K562 (cell line): ENCODE results near the gene PLEKHB1. TPM values are rescaled to one million over a fixed set of nuclear protein-coding genes. Genes with fewer than 3 reads are reported as not detected.

ENCODE experiments used
- ATAC-seq: fragments of 200-7000 bp; cut with Tn5 transposase; 3 replicates; pipeline ENCODE4 v1.9.1; 2020; ENCODE audit warnings: moderate library complexity
- BruUV-seq: library from RNA; stranded (reverse); fragments of 400-500 nt; replicated peaks from 2 replicates; lab custom pipeline; 2021; lab: Mats Ljungman, UMichigan
- CTCF ChIA-PET: fragments of 300-600 bp; formaldehyde crosslinking; extraction: SDS; loops from one replicate; lab custom pipeline; 2021; ENCODE audit warnings: low intra/inter-chr PET ratio; lab: Yijun Ruan, JAX
- POLR2A ChIA-PET: fragments of 300-600, 350-650 bp; sonication (Branson Sonifier 250); formaldehyde crosslinking; extraction: SDS; loops from one replicate; lab custom pipeline; 2021; ENCODE audit warnings: antibody characterized with exemption, inconsistent platforms; lab: Yijun Ruan, JAX
- DNase-seq, 4 experiments: peaks; one replicate each; pipeline versions ENCODE4 v3.0.0 to v3.0.0-alpha.2; 2011 to 2018; ENCODE audit warnings: low spot score in 3 of 4, mixed read lengths in 3 of 4; ENCODE audit errors: extremely low read depth in 1 of 4
- FAIRE-seq: peaks from 2 replicates; lab custom pipeline; 2011; peaks lifted over from hg19 to GRCh38; lab: Jason Lieb, UNC
- H2AFZ ChIP-seq: 2 replicates; pipeline ENCODE4 v1.6.0; 2011; ENCODE audit warnings: low read depth, low read length, control low read depth, inconsistent platforms
- H3K27ac ChIP-seq: fragments of 200-600 bp; 3 replicates; pipeline ENCODE4 v1.8.0; 2011; ENCODE audit warnings: low read depth, mild to moderate bottlenecking, control low read depth, inconsistent platforms, low read length, moderate library complexity, mixed read lengths; ENCODE audit errors: extremely low read depth
- H3K27me3 ChIP-seq, 2 experiments: fragments of 300-600 bp in 1 of 2; 2 replicates in 1 of 2; 3 replicates in 1 of 2; pipeline versions ENCODE4 v1.6.0 to v1.8.0; 2011; ENCODE audit warnings: inconsistent platforms in 2 of 2, low read length in 2 of 2, mild to moderate bottlenecking in 1 of 2, mixed read lengths in 1 of 2, moderate library complexity in 1 of 2; ENCODE audit not compliant: control insufficient read depth in 2 of 2, insufficient read depth in 2 of 2
- H3K36me3 ChIP-seq: fragments of 300-600 bp; 3 replicates; pipeline ENCODE4 v1.8.0; 2011; ENCODE audit warnings: mild to moderate bottlenecking, low read length, inconsistent platforms; ENCODE audit not compliant: control insufficient read depth, insufficient read depth
- H3K4me1 ChIP-seq, 2 experiments: fragments of 200-600 bp in 1 of 2; replicated peaks in 1 of 2; 2 replicates in 1 of 2; 3 replicates in 1 of 2; pipeline versions ENCODE4 v1.5.1 to v1.8.0; 2011; ENCODE audit warnings: inconsistent platforms in 2 of 2, low read length in 2 of 2, mild to moderate bottlenecking in 1 of 2, mixed read lengths in 1 of 2, moderate library complexity in 1 of 2; ENCODE audit not compliant: control insufficient read depth in 2 of 2, insufficient read depth in 2 of 2
- H3K4me2 ChIP-seq: 2 replicates; pipeline ENCODE4 v1.6.1; 2011; ENCODE audit warnings: low read length, control low read depth, inconsistent platforms, mixed read lengths; ENCODE audit not compliant: insufficient read depth
- H3K4me3 ChIP-seq: fragments of 200-600 bp; sonication (generic), shearing (Covaris generic); 2 replicates; pipeline ENCODE4 v1.5.1; 2016; ENCODE audit warnings: control low read depth, inconsistent platforms
- H3K79me2 ChIP-seq: fragments of 200-600 bp; 3 replicates; pipeline ENCODE4 v1.8.0; 2011; ENCODE audit warnings: low read length, inconsistent platforms; ENCODE audit not compliant: control insufficient read depth, insufficient read depth
- H3K9ac ChIP-seq, 2 experiments: 2 replicates each; pipeline versions ENCODE4 v1.6.0 to v1.6.1; 2011; ENCODE audit warnings: low read depth in 2 of 2, low read length in 2 of 2, control low read depth in 1 of 2, inconsistent platforms in 1 of 2, mild to moderate bottlenecking in 1 of 2, mixed read lengths in 1 of 2; ENCODE audit not compliant: insufficient read depth in 1 of 2
- H3K9me1 ChIP-seq: one replicate; pipeline ENCODE4 v1.6.0; 2011; ENCODE audit warnings: inconsistent platforms, mild to moderate bottlenecking, low read length, moderate library complexity; ENCODE audit not compliant: control insufficient read depth, insufficient read depth
- H3K9me3 ChIP-seq: replicated peaks from 2 replicates; pipeline ENCODE4 v1.5.1; 2011; ENCODE audit warnings: low read depth, low read length, inconsistent platforms; ENCODE audit not compliant: control insufficient read depth, insufficient read depth
- H4K20me1 ChIP-seq: replicated peaks from 2 replicates; pipeline ENCODE4 v1.6.1; 2011; ENCODE audit warnings: low read length, inconsistent platforms, mixed read lengths; ENCODE audit not compliant: control insufficient read depth, insufficient read depth
- ATF7 ChIP-seq: fragments of 450-650 bp; IDR thresholded peaks from 2 replicates; pipeline ENCODE4 v1.7.1; 2014; ENCODE audit warnings: mild to moderate bottlenecking, moderate library complexity
- CEBPG ChIP-seq, 3 experiments: fragments of 200-800 bp in 1 of 3; sonication (Bioruptor generic) in 1 of 3; sonication (generic) in 1 of 3; formaldehyde crosslinking in 1 of 3; IDR thresholded peaks in 2 of 3; conservative IDR thresholded peaks in 1 of 3; 2 replicates each; pipeline versions ENCODE4 v1.6.1 to v1.8.0; 2016 to 2022; ENCODE audit warnings: missing compliant biosample characterization in 2 of 3, missing genetic modification characterization in 2 of 3, mild to moderate bottlenecking in 1 of 3, missing genetic modification reagents in 1 of 3
- GATAD2A ChIP-seq: fragments of 450-650 bp; IDR thresholded peaks from 2 replicates; pipeline ENCODE4 v1.6.1; 2017
- MXD1 ChIP-seq: fragments of 250-450 bp; sonication (Bioruptor Pico); IDR thresholded peaks from 2 replicates; pipeline ENCODE4 v1.8.0; 2021; ENCODE audit warnings: borderline replicate concordance, mild to moderate bottlenecking, moderate library complexity; ENCODE audit not compliant: poor library complexity, severe bottlenecking
- ZBTB40 ChIP-seq, 2 experiments: fragments of 450-650 bp in 1 of 2; sonication (generic) in 1 of 2; formaldehyde crosslinking in 1 of 2; IDR thresholded peaks; 2 replicates each; pipeline versions ENCODE4 v1.7.1 to v1.9.0; 2016 to 2022; ENCODE audit warnings: inconsistent platforms in 1 of 2, mild to moderate bottlenecking in 1 of 2, missing genetic modification reagents in 1 of 2
- WGBS: fragments of 100-300 bp; shearing (Covaris generic); methylation state at CpG from one replicate; pipeline ENCODE4 v1.1.6; 2016; ENCODE audit warnings: low coverage, mixed read lengths; ENCODE audit not compliant: insufficient coverage; ENCODE audit errors: missing lambda C conversion rate; 5-methylcytosine and 5-hydroxymethylcytosine counted together
- in situ Hi-C: fragments of 300-500 bp; cut with MboI; formaldehyde crosslinking; loops from 4 replicates; pipeline ENCODE4 v1.15.0; 2018; ENCODE audit warnings: inconsistent platforms, mixed read lengths
- intact Hi-C: fragments of 100-400 bp; cut with micrococcal nuclease; formaldehyde crosslinking; loops from 2 replicates; pipeline ENCODE4 v1.14.2; 2022
- polyA plus RNA-seq, 8 experiments: library from polyadenylated mRNA; depleted of rRNA in 4 of 8; stranded (reverse) in 5 of 8; unstranded in 3 of 8; fragments of >200 nt; fragmentation: Nextera tagmentation in 2 of 8; fragmentation: Illumina TruSeq in 1 of 8; extraction: Ambion mirVana in 2 of 8; extraction: Trizol in 1 of 8; gene quantifications; 2 replicates each; pipeline versions ENCODE4 v1.2.1 to v1.2.3, GENCODE V29; 2011 to 2014; ENCODE audit warnings: inconsistent platforms in 1 of 8, missing spikeins in 1 of 8
- total RNA-seq, 7 experiments: library from RNA; depleted of rRNA in 6 of 7; stranded (reverse); fragments of >200 nt in 6 of 7; fragmentation: Illumina TruSeq in 2 of 7; extraction: Trizol in 2 of 7; gene quantifications; 2 replicates each; pipeline versions ENCODE4 v1.2.1 to v1.2.3, GENCODE V29; 2011 to 2021; ENCODE audit warnings: low replicate concordance in 1 of 7
- TF ChIP-seq, protein P1 (sequence below): sonication (generic); formaldehyde crosslinking; IDR thresholded peaks from 2 replicates; pipeline ENCODE4 v1.8.0; 2022; ENCODE audit warnings: mild to moderate bottlenecking, missing genetic modification reagents
- TF ChIP-seq, protein P2 (sequence below), 2 experiments: fragments of 450-650 bp in 1 of 2; sonication (generic) in 1 of 2; formaldehyde crosslinking in 1 of 2; IDR thresholded peaks in 1 of 2; conservative IDR thresholded peaks in 1 of 2; 2 replicates each; pipeline versions ENCODE4 v1.6.1 to v1.8.1; 2016 to 2023; ENCODE audit warnings: mild to moderate bottlenecking in 2 of 2, moderate library complexity in 2 of 2, inconsistent platforms in 1 of 2, missing genetic modification reagents in 1 of 2
- TF ChIP-seq, protein P3 (sequence below): fragments of 250-450 bp; sonication (Bioruptor Pico); IDR thresholded peaks from 2 replicates; pipeline ENCODE4 v1.9.0; 2021; ENCODE audit warnings: mild to moderate bottlenecking

The PLEKHB1 gene
- total and polyA plus RNA-seq, 9 of the 15 experiments (the other 6 are each of a cell fraction or from before 2014, with no cell fraction given): 0.07 to 0.62 (median 0.17) TPM; not detected in 2

DNA sequence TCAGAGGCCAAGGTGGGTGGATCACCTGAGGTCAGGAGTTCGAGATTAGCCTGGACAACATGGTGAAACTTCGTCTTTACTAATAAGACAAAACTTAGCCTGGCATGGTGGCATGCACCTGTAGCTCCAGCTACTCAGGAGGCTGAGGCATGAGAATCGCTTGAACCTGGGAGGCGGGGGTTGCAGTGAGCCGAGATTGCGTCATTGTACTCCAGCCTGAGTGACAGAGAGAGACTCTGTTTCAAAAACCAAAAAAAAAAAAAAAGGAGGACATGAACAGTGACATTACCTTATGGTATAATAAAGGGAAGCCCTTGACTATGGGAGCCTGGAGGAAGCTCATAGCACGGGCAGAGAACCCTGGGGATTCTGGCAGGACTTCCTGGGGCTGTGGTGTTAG lies 16.5 kb upstream of the PLEKHB1 start:
- Histone ChIP-seq H3K27ac (no peak overlapping the region), H3K27me3 (peaks cover 2% of the 10 kb centered on the region in 2 experiments; a peak in 3 of 5 replicates), H2AFZ (no peak overlapping the region), H3K36me3 (no peaks in the 10 kb centered on the region), H3K9me3 (no peaks in the 10 kb centered on the region), H3K79me2 (no peaks in the 10 kb centered on the region), H4K20me1 (no peaks in the 10 kb centered on the region), H3K9me1 (no peaks in the 10 kb centered on the region), H3K9ac (no peak overlapping the region), H3K4me2 (no peak overlapping the region), H3K4me3 (no peak overlapping the region), H3K4me1 (peaks cover 0 to 5% of the 10 kb centered on the region in 2 experiments; a peak in 2 of 5 replicates)
- in situ Hi-C loops: no loop called here
- no peak for DNase-seq
- BruUV-seq: no TSS peak
- 14% methylated on average over 7 of the region's 7 CpGs for WGBS
- intact Hi-C loops: no loop called here
- no peak for FAIRE-seq
- ChIA-PET CTCF (no interaction called here), POLR2A (interaction anchor here (0.5 to 1.0 kb wide), 2 partner anchors 19 to 275 kb away, joined by 3 read pairs; no protein-coding TSS in a partner anchor)
- ATAC-seq: no peak
- TF ChIP-seq MXD1 (CRISPR knock-in tag) (no peak), GATAD2A (no peak), CEBPG (CRISPR knock-in tag; IDR thresholded peaks at IDR 0.05) (peak; percentile 70), CEBPG (tag; conservative IDR thresholded peaks at IDR 0.05 in 1 of 2, IDR thresholded peaks at IDR 0.05 in 1 of 2) (peak; percentile 43 to 56; a peak in 3 of 4 replicates), ATF7 (peak; percentile 59; the same call in 1 of the 2 replicates), ZBTB40 (IDR thresholded peaks at IDR 0.05) (no peak), ZBTB40 (CRISPR knock-in tag; IDR thresholded peaks at IDR 0.05) (no peak)
- TF ChIP-seq, protein P1, sequence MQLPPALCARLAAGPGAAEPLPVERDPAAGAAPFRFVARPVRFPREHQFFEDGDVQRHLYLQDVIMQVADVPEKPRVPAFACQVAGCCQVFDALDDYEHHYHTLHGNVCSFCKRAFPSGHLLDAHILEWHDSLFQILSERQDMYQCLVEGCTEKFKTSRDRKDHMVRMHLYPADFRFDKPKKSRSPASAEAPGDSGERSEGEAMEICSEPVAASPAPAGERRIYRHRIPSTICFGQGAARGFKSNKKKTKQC (CRISPR knock-in tag): no peak
- TF ChIP-seq, protein P2, sequence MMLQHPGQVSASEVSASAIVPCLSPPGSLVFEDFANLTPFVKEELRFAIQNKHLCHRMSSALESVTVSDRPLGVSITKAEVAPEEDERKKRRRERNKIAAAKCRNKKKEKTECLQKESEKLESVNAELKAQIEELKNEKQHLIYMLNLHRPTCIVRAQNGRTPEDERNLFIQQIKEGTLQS (IDR thresholded peaks at IDR 0.05): peak; percentile 86
- TF ChIP-seq, protein P2 (CRISPR knock-in tag; conservative IDR thresholded peaks at IDR 0.05): no peak
- TF ChIP-seq, protein P3, sequence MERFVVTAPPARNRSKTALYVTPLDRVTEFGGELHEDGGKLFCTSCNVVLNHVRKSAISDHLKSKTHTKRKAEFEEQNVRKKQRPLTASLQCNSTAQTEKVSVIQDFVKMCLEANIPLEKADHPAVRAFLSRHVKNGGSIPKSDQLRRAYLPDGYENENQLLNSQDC (CRISPR knock-in tag): no peak
